ENCODE measurements around the gene KLHL35.
A peak's percentile ranks its signal among the peaks of the same experiment; 100 is the strongest.

The KLHL35 gene

GRCh38 chr11:75468534-75469340 is 35.7 kb upstream of the KLHL35 start:
- no peak for DNase-seq

- no peak for DNase-seq
Observed at GRCh38 chr11:75467881-75468280, 34.9 kb upstream of the KLHL35 start.

GRCh38 chr11:75467311-75467710 is 34.3 kb upstream of the KLHL35 start:
- DNase-seq = no peak

- no peak for DNase-seq
Observed at GRCh38 chr11:75465701-75466531, 32.9 kb upstream of the KLHL35 start.

- DNase-seq = no peak
Observed at GRCh38 chr11:75463106-75463774, 30.2 kb upstream of the KLHL35 start.

- DNase-seq = no peak
Observed at GRCh38 chr11:75462117-75462653, 29.2 kb upstream of the KLHL35 start.

GRCh38 chr11:75461151-75461550 is 28.1 kb upstream of the KLHL35 start:
- DNase-seq = no peak

- DNase-seq = no peak
Observed at GRCh38 chr11:75456596-75457183, 23.7 kb upstream of the KLHL35 start.

GRCh38 chr11:75454987-75455386 is 22.0 kb upstream of the KLHL35 start:
- DNase-seq = no peak

GRCh38 chr11:75453916-75454655 is 21.1 kb upstream of the KLHL35 start:
- DNase-seq = no peak

GRCh38 chr11:75450826-75451821 is 18.1 kb upstream of the KLHL35 start:
- peak; percentile 37 for DNase-seq

GRCh38 chr11:75450236-75450635 is 17.2 kb upstream of the KLHL35 start:
- no peak for DNase-seq

GRCh38 chr11:75449776-75450175 is 16.8 kb upstream of the KLHL35 start:
- DNase-seq = no peak

- DNase-seq = no peak
Observed at GRCh38 chr11:75449271-75449670, 16.3 kb upstream of the KLHL35 start.

- no peak for DNase-seq
Observed at GRCh38 chr11:75447415-75447814, 14.4 kb upstream of the KLHL35 start.

GRCh38 chr11:75445315-75445953 is 12.4 kb upstream of the KLHL35 start:
- peak; percentile 73 for DNase-seq

- DNase-seq = no peak
Observed at GRCh38 chr11:75443043-75443442, 10.0 kb upstream of the KLHL35 start.

- DNase-seq = no peak
Observed at GRCh38 chr11:75442161-75442885, 9.3 kb upstream of the KLHL35 start.

GRCh38 chr11:75441804-75442132 is 8.8 kb upstream of the KLHL35 start:
- no peak for DNase-seq
